Activated CD4-positive, alpha-beta T cell treated with anti-CD3 and anti-CD28 coated beads for 4 hours (primary cell): ENCODE data around the gene TUT1.
A peak's percentile ranks its signal among the peaks of the same experiment; 100 is the strongest.
"Not testable (repeated sequence)": the region's sequence is repeated elsewhere in the genome, so short reads cannot be mapped to it uniquely, and the experiment has no call there.

Experiments used
- DNase-seq, 2 donors: peaks; one replicate each; pipeline ENCODE4 v3.0.0-alpha.2; 2020

TUT1 gene

GRCh38 chr11:62575156-62575555 is 16.2 kb downstream of the TUT1 start:
- DNase-seq: no peak

GRCh38 chr11:62574363-62575071 is 16.8 kb downstream of the TUT1 start:
- DNase-seq: no peak

DNA sequence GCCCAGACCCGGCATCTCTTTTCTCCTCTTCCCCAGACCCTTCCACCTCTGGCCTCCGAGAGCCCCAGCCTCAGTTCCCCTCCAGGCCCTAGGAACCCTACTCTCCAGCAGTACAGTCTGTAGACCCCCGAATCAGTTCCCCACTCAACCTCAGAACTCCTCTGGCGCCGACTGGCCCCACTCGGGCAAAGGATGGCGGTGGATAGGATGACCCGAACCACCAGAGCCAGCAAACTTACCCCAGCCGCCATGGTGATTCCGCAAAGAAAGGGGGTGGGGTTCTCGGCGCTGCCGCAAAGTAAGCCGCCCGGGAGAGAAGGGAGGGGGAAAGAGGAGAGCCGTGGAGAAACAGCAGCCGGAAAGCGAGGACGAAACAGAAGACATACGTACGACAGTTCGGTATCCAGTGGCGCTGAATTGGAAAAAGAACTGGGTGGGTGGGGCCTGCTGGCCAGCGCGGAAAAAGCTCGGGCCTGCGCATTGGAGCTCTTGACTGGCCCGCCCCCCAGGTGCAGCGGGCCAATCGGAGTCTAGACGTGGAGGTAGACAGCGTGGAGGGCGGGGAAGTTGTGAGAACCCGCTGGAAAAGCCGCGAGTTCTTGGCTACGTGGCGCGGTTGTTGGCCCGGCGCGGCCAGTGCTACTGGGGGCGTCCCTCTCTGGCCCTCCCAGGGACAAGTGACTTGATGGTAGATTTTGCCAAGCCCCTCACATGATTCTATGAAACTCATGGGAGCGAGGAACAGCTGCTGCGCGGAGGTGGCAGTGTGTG is 17.5 kb downstream of the TUT1 start, which contains the start of gene EEF1G:
TSS of gene EEF1G (minus strand) at position 300 of the 771 bp plus-strand sequence. CDS start at position 251, 49 bp downstream.
- peak; percentile 97 to 98 for DNase-seq

- no peak for DNase-seq
These were observed 18.2 kb downstream of the TUT1 start for GRCh38 chr11:62573006-62573591.

DNA sequence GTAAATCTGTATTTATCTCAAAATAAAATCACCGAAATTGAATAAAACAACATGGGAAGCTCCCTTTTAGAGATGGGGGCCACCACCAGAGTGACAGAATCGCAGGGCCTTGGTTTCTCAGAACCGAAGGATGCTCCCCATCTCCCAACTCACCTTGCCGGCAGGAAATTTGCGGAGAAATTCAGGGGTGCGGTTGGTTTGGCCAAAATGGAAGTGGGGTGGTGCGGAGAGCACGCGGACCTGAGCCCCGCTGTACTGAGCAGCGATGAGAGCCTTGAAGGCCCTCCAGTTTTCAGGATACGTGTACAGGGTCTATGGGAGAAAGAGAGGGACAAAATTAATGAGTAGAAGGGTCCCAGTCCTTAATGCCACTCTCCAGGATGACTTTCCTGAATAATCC is 18.9 kb downstream of the TUT1 start:
- no peak for DNase-seq

- DNase-seq: not testable (repeated sequence)
These were observed 19.8 kb downstream of the TUT1 start for GRCh38 chr11:62571493-62571892.

DNA sequence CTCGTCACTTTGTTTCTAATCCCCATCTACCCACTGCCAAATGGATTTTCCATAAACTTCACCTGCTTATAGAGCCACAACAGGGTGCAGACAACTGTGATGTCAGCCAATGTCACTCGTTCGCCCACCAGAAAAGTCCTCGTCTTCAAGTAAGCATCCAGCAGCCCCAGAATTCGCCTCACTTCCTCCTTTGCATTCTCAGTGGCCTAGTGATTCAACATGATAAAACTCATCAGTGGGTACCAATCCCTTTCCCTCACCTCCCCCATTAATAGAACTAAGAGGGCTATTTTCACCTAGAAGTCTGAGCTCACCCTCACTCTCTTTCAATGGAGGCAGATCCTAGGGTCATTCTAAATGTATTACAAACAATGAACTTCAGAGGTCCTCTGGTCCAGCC is 20.4 kb downstream of the TUT1 start:
- DNase-seq: not testable (repeated sequence)

DNA sequence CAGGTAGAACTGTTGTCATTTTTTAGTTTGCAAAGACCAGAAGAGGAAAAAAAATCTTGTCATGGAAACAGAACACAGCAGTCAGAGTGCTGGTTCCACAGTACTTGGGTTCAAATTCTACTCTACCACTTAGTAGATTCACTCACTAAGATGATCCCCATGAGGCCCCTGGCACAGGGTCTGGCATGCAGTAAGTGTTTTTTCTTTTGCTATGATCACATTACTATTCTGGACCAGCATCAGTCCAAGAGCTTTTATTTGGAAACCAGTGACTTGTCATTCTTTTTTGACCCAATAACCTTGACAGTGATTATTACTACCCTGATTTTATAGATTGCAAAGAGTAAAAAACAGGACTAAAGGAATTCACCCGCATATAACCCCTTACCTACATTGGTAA is 21.7 kb downstream of the TUT1 start:
- DNase-seq: no peak

DNA sequence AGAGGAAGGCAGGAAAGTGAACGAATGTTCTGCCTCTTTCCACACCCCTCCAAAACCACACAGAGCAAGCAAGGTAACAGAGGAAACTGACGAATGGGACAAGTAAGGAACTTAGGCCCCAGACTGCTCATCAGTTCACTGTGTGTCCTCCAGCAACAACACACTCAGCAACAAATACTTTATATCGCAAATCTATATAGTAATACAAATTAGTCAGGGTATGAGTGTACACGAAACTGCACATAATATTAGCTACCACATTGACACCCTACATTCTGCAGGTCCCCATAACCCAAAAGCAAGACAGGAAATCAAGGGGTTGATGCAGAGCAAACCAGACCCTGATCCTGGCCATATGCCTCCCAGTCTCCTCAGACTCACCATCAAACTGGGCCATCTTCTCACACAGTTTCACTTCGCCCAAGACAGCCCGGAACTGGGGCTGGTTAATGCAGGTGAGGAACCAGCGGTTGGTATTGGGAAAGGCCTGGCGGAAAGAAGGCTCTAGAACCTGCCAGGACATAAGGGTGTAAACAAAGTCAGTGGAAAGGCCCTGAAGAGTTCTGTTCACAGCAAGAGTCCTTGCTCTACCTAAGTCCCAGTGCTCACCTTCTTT is 24.2 kb downstream of the TUT1 start:
- DNase-seq: no peak

- no peak for DNase-seq
These were observed 25.1 kb downstream of the TUT1 start for GRCh38 chr11:62566247-62566646.

- no peak for DNase-seq
These were observed 26.1 kb downstream of the TUT1 start for GRCh38 chr11:62565100-62565802.

GRCh38 chr11:62561677-62562230 is 29.6 kb downstream of the TUT1 start:
- not testable (repeated sequence) for DNase-seq

GRCh38 chr11:62560566-62561103 is 30.7 kb downstream of the TUT1 start:
- peak; percentile 82 to 91 for DNase-seq

- DNase-seq: not testable (repeated sequence)
These were observed 31.7 kb downstream of the TUT1 start for GRCh38 chr11:62559626-62560025.

- DNase-seq: no peak
These were observed 32.1 kb downstream of the TUT1 start for GRCh38 chr11:62559204-62559603.

GRCh38 chr11:62558669-62559068 is 32.7 kb downstream of the TUT1 start:
- no peak for DNase-seq

DNA sequence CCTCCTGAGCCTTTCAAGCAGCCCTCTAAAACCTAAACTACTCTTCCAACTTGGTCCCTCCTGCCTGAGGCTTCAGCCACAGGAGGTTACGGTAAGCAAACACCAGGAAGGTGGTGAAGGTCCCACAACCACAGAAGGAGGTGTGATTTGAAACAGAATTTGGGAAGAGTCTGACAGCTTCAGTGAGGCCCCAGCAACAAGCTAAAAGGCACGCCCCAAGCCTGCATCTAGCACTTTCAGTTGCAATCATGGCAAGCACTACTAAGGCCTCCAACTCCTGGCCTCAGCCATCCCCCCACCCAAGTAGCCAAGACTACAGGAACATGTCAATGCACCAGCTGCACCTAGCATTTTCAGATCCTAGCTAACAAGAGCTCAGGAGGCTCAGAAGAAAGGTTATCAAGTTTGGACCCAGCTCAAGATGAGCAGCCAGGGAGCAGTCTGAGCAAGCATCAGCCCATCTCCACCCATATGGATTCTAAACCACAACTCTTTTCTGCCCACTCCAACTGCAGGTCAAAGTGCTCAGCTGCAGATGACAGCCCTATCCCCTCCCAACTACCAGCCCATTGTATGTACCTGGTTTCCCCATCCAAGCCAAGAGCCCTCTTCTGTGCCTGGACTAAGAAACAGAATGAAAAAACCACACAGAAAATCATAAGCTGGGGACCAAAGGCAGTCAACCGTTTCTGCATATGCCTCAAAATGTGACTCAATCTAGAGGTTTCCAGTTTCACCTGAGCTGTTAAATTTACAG is 34.3 kb downstream of the TUT1 start:
- DNase-seq: no peak

DNA sequence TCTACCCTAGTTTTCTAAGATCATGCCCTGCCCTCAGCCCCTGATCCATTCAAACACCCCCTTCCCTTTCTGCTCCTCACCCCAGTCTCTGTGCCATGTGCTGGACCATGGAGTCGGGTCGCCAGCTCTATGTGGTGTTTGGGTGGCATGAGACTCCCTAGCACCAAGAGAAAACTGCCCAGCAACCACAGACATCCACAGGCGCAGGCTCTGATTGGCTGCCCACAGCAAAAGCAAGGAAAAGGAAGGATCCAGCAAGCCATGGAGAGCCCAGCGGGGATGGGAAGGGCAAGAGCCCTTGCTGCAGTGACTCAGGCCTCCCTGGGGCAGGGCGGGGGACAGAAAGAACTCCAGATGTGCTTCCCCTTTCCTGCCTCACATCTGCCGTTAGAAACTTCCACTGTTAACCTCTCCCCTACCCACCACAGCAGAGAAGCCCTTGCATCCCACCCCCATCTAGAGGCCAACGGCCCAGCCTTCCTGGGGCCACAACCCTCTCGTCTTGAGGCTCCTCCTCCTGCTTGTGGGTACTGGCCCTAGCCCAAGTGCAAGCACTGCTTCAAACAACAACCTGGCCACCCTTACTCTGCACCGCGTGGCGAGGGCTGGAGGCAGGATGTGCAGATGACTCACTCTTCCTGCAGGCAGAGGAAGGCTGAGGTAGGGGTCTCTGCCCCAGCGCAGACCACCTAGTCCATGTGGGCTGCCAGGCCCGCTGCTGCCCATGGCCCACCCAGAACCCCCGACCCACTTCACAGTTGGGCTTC is 35.0 kb downstream of the TUT1 start:
- DNase-seq: peak; percentile 61 to 71

DNA sequence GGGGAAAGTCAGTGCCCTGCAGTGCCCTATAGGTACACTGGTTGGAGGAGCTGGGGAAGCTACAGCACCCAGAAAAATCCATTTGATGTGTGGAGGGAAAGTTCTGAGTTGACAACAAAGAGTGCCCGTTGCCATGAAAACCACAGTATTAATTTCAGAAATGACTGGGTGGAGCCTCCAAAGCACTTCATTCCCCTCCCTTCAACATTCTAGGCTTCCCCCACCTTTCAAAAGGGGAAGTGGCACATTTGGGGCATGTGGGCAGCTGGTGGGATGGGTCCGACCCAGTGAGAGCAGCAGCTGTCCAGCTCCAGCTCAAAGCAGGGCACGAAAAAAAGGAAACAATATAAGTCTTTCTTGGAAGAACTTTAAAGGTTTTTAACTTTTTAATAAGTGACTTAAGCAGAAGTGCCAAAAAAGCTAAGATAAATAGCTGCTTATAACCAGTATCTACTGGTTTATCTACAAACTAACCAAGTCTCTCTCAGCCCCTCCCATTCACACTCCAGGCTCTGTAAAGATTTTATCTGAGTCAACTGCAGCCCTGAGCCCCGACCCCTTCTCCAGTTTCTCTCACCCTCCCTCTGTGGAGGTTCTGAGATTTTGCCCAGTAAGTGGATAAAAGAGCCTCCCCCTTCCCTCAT is 35.7 kb downstream of the TUT1 start:
- DNase-seq: peak; percentile 22 to 47
